ENCODE results near the gene RPS6KA1. TPM values are rescaled to one million over a fixed set of nuclear protein-coding genes. Genes with fewer than 3 reads are reported as not detected.

The RPS6KA1 gene
- total and polyA plus RNA-seq, 9 of the 15 experiments (the other 6 are each of a cell fraction or from before 2014, with no cell fraction given): 2.4 to 61.0 (median 35.5) TPM

- TF ChIP-seq SMARCE1 (IDR thresholded peaks at IDR 0.05) (peak; percentile 26; the same call in 1 of the 2 replicates), NUFIP1 (IDR thresholded peaks at IDR 0.05; ENCODE audit: partially characterized antibody) (no peak), EP400 (IDR thresholded peaks at IDR 0.05) (no peak), KDM2B (CRISPR knock-in tag; IDR thresholded peaks at IDR 0.05) (no peak)
These were observed 35.6 kb upstream of the RPS6KA1 start (continued) for GRCh38 chr1:26493938-26494337.

- ATAC-seq (no peak), FAIRE-seq (no peak), DNase-seq (ENCODE audit: extremely low read depth in 1 of 4, low spot score in 3 of 4) (no peak)
- no peak for TF ChIP-seq ZBTB34 (CRISPR knock-in tag; IDR thresholded peaks at IDR 0.05)
- TF ChIP-seq ZNF511 (CRISPR knock-in tag; IDR thresholded peaks at IDR 0.05): no peak
- no peak for TF ChIP-seq KAT2B (IDR thresholded peaks at IDR 0.05; ENCODE audit: low read depth, low read length)
- TF ChIP-seq ZNF143 (CRISPR knock-in tag; IDR thresholded peaks at IDR 0.05): no peak
- no peak for TF ChIP-seq RHOXF2B (CRISPR knock-in tag; conservative IDR thresholded peaks at IDR 0.05)
- TF ChIP-seq E2F3 (CRISPR knock-in tag; IDR thresholded peaks at IDR 0.05): no peak
- no peak for TF ChIP-seq NONO (IDR thresholded peaks at IDR 0.05; ENCODE audit: low read depth in 2 of 2, low read length in 1 of 2)
- no peak for TF ChIP-seq IRF2 (CRISPR knock-in tag; IDR thresholded peaks at IDR 0.05)
- TF ChIP-seq JUND (IDR thresholded peaks at IDR 0.05; ENCODE audit: borderline replicate concordance, low read depth, low read length): no peak
- TF ChIP-seq JUND (tag; IDR thresholded peaks at IDR 0.05; ENCODE audit: borderline replicate concordance, low read depth, low read length): no peak
- TF ChIP-seq ETV1 (tag; conservative IDR thresholded peaks at IDR 0.05; ENCODE audit: low read depth): no peak
- no peak for TF ChIP-seq ZNF277 (CRISPR knock-in tag; IDR thresholded peaks at IDR 0.05; ENCODE audit: borderline replicate concordance)
- no peak for TF ChIP-seq HMG20A (CRISPR knock-in tag; conservative IDR thresholded peaks at IDR 0.05)
- no peak for TF ChIP-seq MCM2 (IDR thresholded peaks at IDR 0.05; ENCODE audit: low read depth)
- CTCF ChIA-PET (ENCODE audit: low intra/inter-chr PET ratio): no interaction called here
- Histone ChIP-seq H3K4me3 (no peak overlapping the region), H3K79me2 (ENCODE audit: control insufficient read depth, insufficient read depth, low read length) (peaks cover 18% of the 10 kb centered on the region), H3K9me1 (ENCODE audit: control insufficient read depth, insufficient read depth, low read length) (no peaks in the 10 kb centered on the region), H3K27me3 (ENCODE audit: control insufficient read depth in 2 of 2, insufficient read depth in 2 of 2, low read length in 2 of 2) (no peaks in the 10 kb centered on the region), H2AFZ (ENCODE audit: low read depth, low read length) (no peak overlapping the region), H4K20me1 (replicated peaks; ENCODE audit: control insufficient read depth, insufficient read depth, low read length) (no peaks in the 10 kb centered on the region), H3K9ac (ENCODE audit: insufficient read depth in 1 of 2, low read depth in 2 of 2, low read length in 2 of 2) (peak overlapping the region in 1 of 2 experiments; percentile 46; a peak in 2 of 4 replicates), H3K4me2 (ENCODE audit: insufficient read depth, low read length) (no peak overlapping the region), H3K4me1 (replicated peaks in 1 of 2; ENCODE audit: control insufficient read depth in 2 of 2, insufficient read depth in 2 of 2, low read length in 2 of 2) (peaks cover 7 to 31% of the 10 kb centered on the region in 2 experiments; a peak in 4 of 5 replicates), H3K9me3 (replicated peaks; ENCODE audit: control insufficient read depth, insufficient read depth, low read depth, low read length) (no peaks in the 10 kb centered on the region), H3K36me3 (ENCODE audit: control insufficient read depth, insufficient read depth, low read length) (no peaks in the 10 kb centered on the region), H3K27ac (ENCODE audit: extremely low read depth, low read depth, low read length) (no peak overlapping the region)
- intact Hi-C loops (cut with micrococcal nuclease) (no loop called here), in situ Hi-C loops (cut with MboI) (no loop called here)
- BruUV-seq (replicated peaks): no TSS peak
- POLR2A ChIA-PET: interaction anchor here (0.6 to 1.5 kb wide), 3 partner anchors 10 to 358 kb away, joined by 3 to 8 read pairs (median 3); no protein-coding TSS in a partner anchor
- WGBS (ENCODE audit: insufficient coverage, low coverage, missing lambda C conversion rate): 57% methylated on average over 4 of the region's 4 CpGs
These were observed 32.7 kb upstream of the RPS6KA1 start for GRCh38 chr1:26496861-26497260.
